IMR-90 (cell line): ENCODE measurements around the gene ARHGAP32. TPM values are rescaled to one million over a fixed set of nuclear protein-coding genes. Genes with fewer than 3 reads are reported as not detected.

Experiments
- ATAC-seq: fragments of 200-7000 bp; cut with Tn5 transposase; 2 replicates; pipeline ENCODE4 v1.9.1; 2020; ENCODE audit warnings: low read depth, mild to moderate bottlenecking, moderate library complexity
- BruUV-seq: library from RNA; stranded (reverse); fragments of 400-500 nt; replicated peaks from 2 replicates; lab custom pipeline; 2021; lab: Mats Ljungman, UMichigan
- CTCF ChIA-PET: fragments of 300-600 bp; formaldehyde crosslinking; extraction: SDS; loops from one replicate; lab custom pipeline; 2021; ENCODE audit warnings: antibody characterized with exemption; lab: Yijun Ruan, JAX
- POLR2A ChIA-PET: fragments of 300-600 bp; sonication (Branson Sonifier 250); formaldehyde crosslinking; loops from one replicate; lab custom pipeline; 2022; ENCODE audit warnings: antibody characterized with exemption; ENCODE audit not compliant: unreplicated experiment; lab: Charles Lee
- DNase-seq: peaks from one replicate; pipeline ENCODE4 v3.0.0; 2013
- H2AFZ ChIP-seq: replicated peaks from 2 replicates; pipeline ENCODE3; 2013; ENCODE audit warnings: low read length, mild to moderate bottlenecking; ENCODE audit not compliant: poor library complexity
- H2AK5ac ChIP-seq: 2 replicates; pipeline ENCODE4 v1.6.1; 2013; ENCODE audit warnings: low read depth, low read length, inconsistent platforms
- H2AK9ac ChIP-seq: replicated peaks from 2 replicates; pipeline ENCODE3; 2013; ENCODE audit warnings: mild to moderate bottlenecking, low read depth, low read length, moderate library complexity; ENCODE audit not compliant: poor library complexity
- H2BK120ac ChIP-seq: 2 replicates; pipeline ENCODE4 v1.6.1; 2013; ENCODE audit warnings: low read depth, low read length, inconsistent platforms
- H2BK15ac ChIP-seq: 3 replicates; pipeline ENCODE4 v1.6.1; 2013; ENCODE audit warnings: low read depth, low read length, inconsistent platforms
- H2BK20ac ChIP-seq: 2 replicates; pipeline ENCODE4 v1.6.1; 2013; ENCODE audit warnings: low read depth, mild to moderate bottlenecking, inconsistent platforms, low read length, moderate library complexity
- H2BK5ac ChIP-seq: 2 replicates; pipeline ENCODE4 v1.6.1; 2013; ENCODE audit warnings: mild to moderate bottlenecking, low read depth, low read length, inconsistent platforms; ENCODE audit not compliant: poor library complexity, severe bottlenecking
- H3K14ac ChIP-seq: replicated peaks from 2 replicates; pipeline ENCODE4 v1.6.1; 2013; ENCODE audit warnings: low read depth, low read length, inconsistent platforms
- H3K18ac ChIP-seq: 2 replicates; pipeline ENCODE4 v1.6.1; 2013; ENCODE audit warnings: low read depth, low read length, control low read depth
- H3K23ac ChIP-seq: 2 replicates; pipeline ENCODE4 v1.6.1; 2013; ENCODE audit warnings: low read depth, low read length, inconsistent platforms
- H3K27ac ChIP-seq: 2 replicates; pipeline ENCODE4 v1.5.1; 2013; ENCODE audit warnings: mild to moderate bottlenecking, control low read depth, low read length; ENCODE audit not compliant: insufficient read depth
- H3K27me3 ChIP-seq: 2 replicates; pipeline ENCODE4 v1.6.1; 2013; ENCODE audit warnings: low read length; ENCODE audit not compliant: control insufficient read depth, insufficient read depth
- H3K36me3 ChIP-seq: 2 replicates; pipeline ENCODE4 v1.6.1; 2013; ENCODE audit warnings: low read length, mixed read lengths; ENCODE audit not compliant: control insufficient read depth, insufficient read depth
- H3K4ac ChIP-seq: 2 replicates; pipeline ENCODE4 v1.6.1; 2013; ENCODE audit warnings: low read depth, low read length, inconsistent platforms
- H3K4me1 ChIP-seq: 2 replicates; pipeline ENCODE4 v1.6.1; 2013; ENCODE audit warnings: low read length, mixed read lengths; ENCODE audit not compliant: control insufficient read depth, insufficient read depth
- H3K4me2 ChIP-seq: 2 replicates; pipeline ENCODE4 v1.6.1; 2013; ENCODE audit warnings: low read depth, mild to moderate bottlenecking, control low read depth, low read length, moderate library complexity
- H3K4me3 ChIP-seq: 2 replicates; pipeline ENCODE4 v1.5.1; 2013; ENCODE audit warnings: low read depth, mild to moderate bottlenecking, control low read depth, low read length, moderate library complexity; ENCODE audit not compliant: insufficient read depth
- H3K56ac ChIP-seq: 2 replicates; pipeline ENCODE4 v1.6.1; 2013; ENCODE audit warnings: low read length, inconsistent platforms; ENCODE audit not compliant: insufficient read depth; ENCODE audit errors: extremely low read depth
- H3K79me1 ChIP-seq, 2 experiments: 2 replicates each; pipeline ENCODE4 v1.6.1; 2013; ENCODE audit warnings: low read length in 2 of 2, inconsistent platforms in 1 of 2, low read depth in 1 of 2
- H3K9ac ChIP-seq: 2 replicates; pipeline ENCODE4 v1.6.1; 2013; ENCODE audit warnings: low read depth, low read length, control low read depth
- H3K9me1 ChIP-seq: 2 replicates; pipeline ENCODE4 v1.6.1; 2013; ENCODE audit warnings: low read length, inconsistent platforms; ENCODE audit not compliant: insufficient read depth
- H3K9me3 ChIP-seq: 2 replicates; pipeline ENCODE4 v1.6.1; 2013; ENCODE audit warnings: low read length; ENCODE audit not compliant: control insufficient read depth, insufficient read depth
- H4K20me1 ChIP-seq: 2 replicates; pipeline ENCODE4 v1.6.1; 2013; ENCODE audit warnings: low read length, inconsistent platforms; ENCODE audit not compliant: insufficient read depth
- H4K5ac ChIP-seq: 2 replicates; pipeline ENCODE4 v1.6.1; 2013; ENCODE audit warnings: mild to moderate bottlenecking, low read depth, low read length, control low read depth
- H4K8ac ChIP-seq, 2 experiments: 2 replicates each; pipeline ENCODE4 v1.6.1; 2013; ENCODE audit warnings: low read depth in 2 of 2, low read length in 2 of 2, control low read depth in 1 of 2, inconsistent platforms in 1 of 2
- H4K91ac ChIP-seq: 2 replicates; pipeline ENCODE4 v1.6.1; 2013; ENCODE audit warnings: low read depth, low read length, inconsistent platforms; ENCODE audit not compliant: insufficient read depth
- CEBPB ChIP-seq: IDR thresholded peaks from 2 replicates; pipeline ENCODE4 v1.6.1; 2012; ENCODE audit warnings: low read depth, low read length, improper control_type of control experiment
- CHD1 ChIP-seq: IDR thresholded peaks from 2 replicates; pipeline ENCODE4 v1.6.1; 2012; ENCODE audit warnings: low read depth, low read length, improper control_type of control experiment
- FOS ChIP-seq: fragments of 150-350 bp; IDR thresholded peaks from 2 replicates; pipeline ENCODE4 v1.6.1; 2016; ENCODE audit warnings: low read depth, low read length
- MAFK ChIP-seq: IDR thresholded peaks from 2 replicates; pipeline ENCODE4 v1.6.1; 2012; ENCODE audit warnings: low read depth, low read length, improper control_type of control experiment
- MAZ ChIP-seq: IDR thresholded peaks from 2 replicates; pipeline ENCODE4 v1.6.1; 2012; ENCODE audit warnings: low read depth, mild to moderate bottlenecking, low read length, improper control_type of control experiment, moderate library complexity, borderline replicate concordance
- RAD21 ChIP-seq: IDR thresholded peaks from 2 replicates; pipeline ENCODE4 v1.6.1; 2012; ENCODE audit warnings: low read length, improper control_type of control experiment
- RCOR1 ChIP-seq: IDR thresholded peaks from 2 replicates; pipeline ENCODE4 v1.6.1; 2012; ENCODE audit warnings: mild to moderate bottlenecking, low read length, improper control_type of control experiment; ENCODE audit not compliant: insufficient replicate concordance
- RFX5 ChIP-seq: IDR thresholded peaks from 2 replicates; pipeline ENCODE4 v1.8.0; 2012; ENCODE audit warnings: low read depth, mild to moderate bottlenecking, low read length, moderate library complexity
- SMC3 ChIP-seq: fragments of 150-350 bp; IDR thresholded peaks from 2 replicates; pipeline ENCODE4 v1.6.1; 2016; ENCODE audit warnings: low read depth, mild to moderate bottlenecking, antibody characterized with exemption, low read length, moderate library complexity
- WGBS, 2 experiments: methylation state at CpG; one replicate each; pipeline versions ENCODE4 v1.1.5 to v1.1.7; 2013; ENCODE audit warnings: missing lambda C conversion rate in 2 of 2; ENCODE audit not compliant: insufficient read length in 1 of 2; ENCODE audit errors: extremely low coverage in 2 of 2; 5-methylcytosine and 5-hydroxymethylcytosine counted together
- dilution Hi-C: fragments of 300-500 bp; cut with HindIII; formaldehyde crosslinking; loops from one replicate; pipeline ENCODE4 v1.14.3; 2018; ENCODE audit warnings: low sequenced_read_pairs; ENCODE audit not compliant: unreplicated experiment
- in situ Hi-C: fragments of 300-500 bp; cut with MboI; formaldehyde crosslinking; loops from 3 replicates; pipeline ENCODE4 v1.14.3; 2019; ENCODE audit warnings: low sequenced_read_pairs, inconsistent platforms, mixed read lengths
- intact Hi-C: fragments of 100-400 bp; cut with micrococcal nuclease; formaldehyde crosslinking; loops from 2 replicates; pipeline ENCODE4 v1.10.0; 2022
- polyA plus RNA-seq, 3 experiments: library from polyadenylated mRNA; depleted of rRNA; stranded (reverse); fragments of >200 nt; gene quantifications; 2 replicates each; pipeline ENCODE4 v1.2.3, GENCODE V29; 2012; ENCODE audit warnings: low replicate concordance in 1 of 3
- total RNA-seq: library from RNA; depleted of rRNA; stranded (reverse); fragments of >200 nt; gene quantifications from 2 replicates; pipeline ENCODE4 v1.2.3, GENCODE V29; 2012
- TF ChIP-seq, protein P1 (sequence below): conservative IDR thresholded peaks from 2 replicates; pipeline ENCODE4 v1.5.1; 2012; ENCODE audit warnings: mild to moderate bottlenecking, low read depth, low read length, improper control_type of control experiment
- TF ChIP-seq, protein P2 (sequence below): fragments of 150-350 bp; IDR thresholded peaks from 2 replicates; pipeline ENCODE4 v1.6.1; 2017; ENCODE audit warnings: mild to moderate bottlenecking, antibody characterized with exemption, low read length, low read depth
- TF ChIP-seq, protein P3 (sequence below): fragments of 150-350 bp; IDR thresholded peaks from 2 replicates; pipeline ENCODE4 v1.6.1; 2016; ENCODE audit warnings: low read depth, mild to moderate bottlenecking, low read length, moderate library complexity, borderline replicate concordance

The ARHGAP32 gene
- total and polyA plus RNA-seq, 2 of the 4 experiments (the other 2 are of a cell fraction): 4.1 to 8.4 TPM

DNA sequence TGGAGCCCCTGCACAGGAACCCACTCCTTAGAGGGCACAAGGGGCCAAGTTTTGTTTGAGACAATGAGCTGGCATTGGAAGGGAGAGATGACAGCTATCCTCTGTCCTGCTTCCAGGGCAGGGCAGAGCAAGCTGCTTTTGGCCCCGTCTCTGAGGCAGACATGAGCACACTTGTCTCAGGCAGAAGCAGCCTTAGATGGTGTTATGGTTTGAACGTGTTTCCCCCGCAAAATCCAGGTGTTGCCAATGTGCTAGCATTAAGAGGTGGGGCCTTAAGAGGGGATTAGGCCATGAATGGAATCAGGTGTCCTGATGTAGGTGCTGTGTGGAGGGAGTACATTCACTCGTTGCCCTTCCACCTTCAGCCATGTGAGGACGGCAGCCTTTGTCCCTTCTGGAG, 252.0 kb downstream of the ARHGAP32 start:
- intact Hi-C loops: no loop called here
- H3K4me3 ChIP-seq: no peak overlapping the region

More for the DNA sequence above, 252.0 kb downstream of the ARHGAP32 start:
- DNase-seq (no peak), ATAC-seq (no peak; the same call in 1 of the 2 replicates)
- no TSS peak for BruUV-seq
- CTCF ChIA-PET: interaction anchor here (0.5 to 1.5 kb wide), 3 partner anchors 16 to 149 kb away, joined by 4 to 9 read pairs (median 7); no protein-coding TSS in a partner anchor
- H4K8ac ChIP-seq: no peak overlapping the region
- H3K4me1 ChIP-seq: no peaks in the 10 kb centered on the region; the same call in 1 of the 2 replicates
- H2AK5ac ChIP-seq: no peak overlapping the region
- no peak overlapping the region for H2BK20ac ChIP-seq
- no peak overlapping the region for H3K27ac ChIP-seq
- no peak for TF ChIP-seq MAFK
- TF ChIP-seq FOS: no peak
- no peak for TF ChIP-seq MAZ
- TF ChIP-seq RFX5: no peak
- TF ChIP-seq CHD1: no peak
- no peak for TF ChIP-seq RCOR1
- TF ChIP-seq, protein P1, sequence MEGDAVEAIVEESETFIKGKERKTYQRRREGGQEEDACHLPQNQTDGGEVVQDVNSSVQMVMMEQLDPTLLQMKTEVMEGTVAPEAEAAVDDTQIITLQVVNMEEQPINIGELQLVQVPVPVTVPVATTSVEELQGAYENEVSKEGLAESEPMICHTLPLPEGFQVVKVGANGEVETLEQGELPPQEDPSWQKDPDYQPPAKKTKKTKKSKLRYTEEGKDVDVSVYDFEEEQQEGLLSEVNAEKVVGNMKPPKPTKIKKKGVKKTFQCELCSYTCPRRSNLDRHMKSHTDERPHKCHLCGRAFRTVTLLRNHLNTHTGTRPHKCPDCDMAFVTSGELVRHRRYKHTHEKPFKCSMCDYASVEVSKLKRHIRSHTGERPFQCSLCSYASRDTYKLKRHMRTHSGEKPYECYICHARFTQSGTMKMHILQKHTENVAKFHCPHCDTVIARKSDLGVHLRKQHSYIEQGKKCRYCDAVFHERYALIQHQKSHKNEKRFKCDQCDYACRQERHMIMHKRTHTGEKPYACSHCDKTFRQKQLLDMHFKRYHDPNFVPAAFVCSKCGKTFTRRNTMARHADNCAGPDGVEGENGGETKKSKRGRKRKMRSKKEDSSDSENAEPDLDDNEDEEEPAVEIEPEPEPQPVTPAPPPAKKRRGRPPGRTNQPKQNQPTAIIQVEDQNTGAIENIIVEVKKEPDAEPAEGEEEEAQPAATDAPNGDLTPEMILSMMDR: no peak
- TF ChIP-seq, protein P2, sequence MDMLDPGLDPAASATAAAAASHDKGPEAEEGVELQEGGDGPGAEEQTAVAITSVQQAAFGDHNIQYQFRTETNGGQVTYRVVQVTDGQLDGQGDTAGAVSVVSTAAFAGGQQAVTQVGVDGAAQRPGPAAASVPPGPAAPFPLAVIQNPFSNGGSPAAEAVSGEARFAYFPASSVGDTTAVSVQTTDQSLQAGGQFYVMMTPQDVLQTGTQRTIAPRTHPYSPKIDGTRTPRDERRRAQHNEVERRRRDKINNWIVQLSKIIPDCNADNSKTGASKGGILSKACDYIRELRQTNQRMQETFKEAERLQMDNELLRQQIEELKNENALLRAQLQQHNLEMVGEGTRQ: no peak
- TF ChIP-seq SMC3: no peak
- TF ChIP-seq CEBPB: no peak
- no peak for TF ChIP-seq RAD21
- TF ChIP-seq, protein P3, sequence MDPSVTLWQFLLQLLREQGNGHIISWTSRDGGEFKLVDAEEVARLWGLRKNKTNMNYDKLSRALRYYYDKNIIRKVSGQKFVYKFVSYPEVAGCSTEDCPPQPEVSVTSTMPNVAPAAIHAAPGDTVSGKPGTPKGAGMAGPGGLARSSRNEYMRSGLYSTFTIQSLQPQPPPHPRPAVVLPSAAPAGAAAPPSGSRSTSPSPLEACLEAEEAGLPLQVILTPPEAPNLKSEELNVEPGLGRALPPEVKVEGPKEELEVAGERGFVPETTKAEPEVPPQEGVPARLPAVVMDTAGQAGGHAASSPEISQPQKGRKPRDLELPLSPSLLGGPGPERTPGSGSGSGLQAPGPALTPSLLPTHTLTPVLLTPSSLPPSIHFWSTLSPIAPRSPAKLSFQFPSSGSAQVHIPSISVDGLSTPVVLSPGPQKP: no peak
- no peak overlapping the region for H3K4ac ChIP-seq
- H2BK5ac ChIP-seq: no peak overlapping the region
- no peak overlapping the region for H2AK9ac ChIP-seq
- WGBS, 2 experiments: no CpG with 5 or more reads among the region's 5 CpGs
- no peak overlapping the region for H2AFZ ChIP-seq
- no peak overlapping the region for H3K4me2 ChIP-seq
- H3K18ac ChIP-seq: no peak overlapping the region
- H3K27me3 ChIP-seq: peaks cover 32% of the 10 kb centered on the region; the same call in 1 of the 2 replicates
- no peaks in the 10 kb centered on the region for H3K9me3 ChIP-seq
- H3K9ac ChIP-seq: no peak overlapping the region
- H3K56ac ChIP-seq: no peak overlapping the region
- H4K20me1 ChIP-seq: no peaks in the 10 kb centered on the region
- H3K23ac ChIP-seq: no peak overlapping the region
- in situ Hi-C loops (no loop called here), dilution Hi-C loops (no loop called here)
- H3K9me1 ChIP-seq: no peaks in the 10 kb centered on the region
- H4K91ac ChIP-seq: no peak overlapping the region
- no peak overlapping the region for H3K14ac ChIP-seq
- POLR2A ChIA-PET: no interaction called here
- H4K5ac ChIP-seq: no peak overlapping the region
- H2BK120ac ChIP-seq: no peak overlapping the region
- no peaks in the 10 kb centered on the region for H3K36me3 ChIP-seq
- H2BK15ac ChIP-seq: no peak overlapping the region
- no peaks in the 10 kb centered on the region for H3K79me1 ChIP-seq
